GM06990 (cell line): ENCODE data around the gene IL17B.

Experiments used
- DNase-seq: peaks from one replicate; pipeline ENCODE4 v3.0.0-alpha.2; 2011; ENCODE audit not compliant: insufficient read length; ENCODE audit errors: extremely low read depth
- H3K27me3 ChIP-seq: replicated peaks from 2 replicates; pipeline ENCODE4 v1.6.0; 2011; ENCODE audit warnings: low read length; ENCODE audit not compliant: control insufficient read depth, insufficient read depth
- H3K36me3 ChIP-seq: 2 replicates; pipeline ENCODE4 v1.5.1; 2011; ENCODE audit warnings: low read length; ENCODE audit not compliant: control insufficient read depth, insufficient read depth
- H3K4me3 ChIP-seq: replicated peaks from 2 replicates; pipeline ENCODE4 v1.5.1; 2011; ENCODE audit warnings: low read depth, mild to moderate bottlenecking, control low read depth, low read length
- CTCF ChIP-seq: IDR thresholded peaks from 2 replicates; pipeline ENCODE4 v1.5.1; 2011; ENCODE audit warnings: low read length, control low read depth, mild to moderate bottlenecking, inconsistent platforms; ENCODE audit not compliant: insufficient read depth, poor library complexity, severe bottlenecking

IL17B gene

GRCh38 chr5:149349382-149349781, 29.7 kb downstream of the IL17B start:
- no peak for DNase-seq
- H3K27me3 ChIP-seq = no peaks in the 10 kb centered on the region
- no peak overlapping the region for H3K4me3 ChIP-seq
- TF ChIP-seq CTCF = no peak
- peaks cover 6% of the 10 kb centered on the region for H3K36me3 ChIP-seq

- H3K27me3 ChIP-seq = no peaks in the 10 kb centered on the region
- H3K36me3 ChIP-seq = peaks cover 6% of the 10 kb centered on the region
- H3K4me3 ChIP-seq = no peak overlapping the region
- no peak for TF ChIP-seq CTCF
- no peak for DNase-seq
Measured at GRCh38 chr5:149348518-149348917, 30.6 kb downstream of the IL17B start.

GRCh38 chr5:149345892-149346222, 33.2 kb downstream of the IL17B start:
- no peak for TF ChIP-seq CTCF
- Histone ChIP-seq H3K4me3 (peak overlapping the region; percentile 99), H3K36me3 (peaks cover 4% of the 10 kb centered on the region), H3K27me3 (no peaks in the 10 kb centered on the region)
- no peak for DNase-seq

GRCh38 chr5:149345147-149345891, 33.8 kb downstream of the IL17B start, which contains the start of gene GRPEL2:
Gene GRPEL2 (plus strand): TSS chr5:149345499. CDS start chr5:149345540, 41 bp downstream.
- H3K27me3 ChIP-seq = no peaks in the 10 kb centered on the region
- H3K36me3 ChIP-seq = peaks cover 3% of the 10 kb centered on the region
- peak; percentile 95 for DNase-seq
- H3K4me3 ChIP-seq = peak within 1 kb of the TSS; percentile 99
- no peak for TF ChIP-seq CTCF

GRCh38 chr5:149344151-149344550, 34.9 kb downstream of the IL17B start:
- H3K4me3 ChIP-seq = no peak overlapping the region
- H3K36me3 ChIP-seq = no peaks in the 10 kb centered on the region; the same call in 1 of the 2 replicates
- TF ChIP-seq CTCF = no peak
- no peak for DNase-seq
- H3K27me3 ChIP-seq = no peaks in the 10 kb centered on the region
